GM08714 (cell line): ENCODE data around the gene C1orf94.
"Not testable (repeated sequence)": the region's sequence is repeated elsewhere in the genome, so short reads cannot be mapped to it uniquely, and the experiment has no call there.

Source experiments
- H3K4me3 ChIP-seq: fragments of 200-500 bp; sonication (Bioruptor generic); 2 replicates; pipeline ENCODE4 v1.5.1; 2014; ENCODE audit warnings: mild to moderate bottlenecking, low read length, inconsistent platforms
- ZNF274 ChIP-seq: IDR thresholded peaks from 2 replicates; pipeline ENCODE4 v1.6.1; 2012; ENCODE audit warnings: mild to moderate bottlenecking, low read depth, low read length

The C1orf94 gene

DNA sequence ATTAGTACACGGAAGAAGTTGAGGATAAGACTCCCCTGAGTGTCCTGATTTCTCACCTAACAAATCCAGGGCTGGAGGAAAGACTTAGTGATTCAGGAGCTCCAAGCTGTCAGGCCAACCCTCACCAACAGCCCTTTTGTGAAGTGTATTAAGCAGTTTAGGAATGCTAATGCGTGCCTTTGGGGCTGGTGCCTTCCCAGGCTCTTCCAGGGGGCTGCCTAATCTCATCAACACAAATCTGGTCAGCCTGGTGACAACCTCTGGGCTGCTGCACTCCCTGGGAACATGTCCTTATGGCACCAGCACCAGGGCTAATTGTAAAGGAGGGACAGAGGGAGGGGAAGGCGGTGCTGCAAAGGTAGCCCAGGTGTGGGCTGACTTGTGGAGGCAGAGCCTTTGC lies 27.2 kb upstream of the C1orf94 start:
- TF ChIP-seq ZNF274 = no peak
- no peak overlapping the region for H3K4me3 ChIP-seq

GRCh38 chr1:34153246-34153645 lies 23.5 kb upstream of the C1orf94 start:
- no peak for TF ChIP-seq ZNF274
- H3K4me3 ChIP-seq = no peak overlapping the region

DNA sequence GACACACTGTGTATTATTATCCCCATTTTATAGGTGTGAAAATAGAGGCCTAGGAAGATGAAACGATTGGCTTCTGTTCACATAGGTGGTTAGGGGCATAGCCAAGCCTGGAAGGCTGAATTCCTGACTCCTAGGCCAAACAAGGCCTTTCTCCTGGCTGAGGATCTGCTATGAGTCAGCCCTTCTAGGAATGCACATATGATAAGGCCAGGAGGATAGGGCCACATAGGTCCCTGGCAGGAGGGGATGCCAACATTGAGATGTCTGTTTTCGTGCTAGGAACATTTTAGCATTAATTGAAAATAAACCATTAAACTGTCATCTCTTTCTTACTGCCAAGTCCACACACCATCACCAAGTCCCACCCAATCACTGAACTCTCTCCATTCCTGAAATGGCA lies 20.8 kb upstream of the C1orf94 start:
- TF ChIP-seq ZNF274 = no peak
- H3K4me3 ChIP-seq = no peak overlapping the region

GRCh38 chr1:34156739-34157138 lies 20.0 kb upstream of the C1orf94 start:
- H3K4me3 ChIP-seq = no peak overlapping the region
- TF ChIP-seq ZNF274 = no peak

DNA sequence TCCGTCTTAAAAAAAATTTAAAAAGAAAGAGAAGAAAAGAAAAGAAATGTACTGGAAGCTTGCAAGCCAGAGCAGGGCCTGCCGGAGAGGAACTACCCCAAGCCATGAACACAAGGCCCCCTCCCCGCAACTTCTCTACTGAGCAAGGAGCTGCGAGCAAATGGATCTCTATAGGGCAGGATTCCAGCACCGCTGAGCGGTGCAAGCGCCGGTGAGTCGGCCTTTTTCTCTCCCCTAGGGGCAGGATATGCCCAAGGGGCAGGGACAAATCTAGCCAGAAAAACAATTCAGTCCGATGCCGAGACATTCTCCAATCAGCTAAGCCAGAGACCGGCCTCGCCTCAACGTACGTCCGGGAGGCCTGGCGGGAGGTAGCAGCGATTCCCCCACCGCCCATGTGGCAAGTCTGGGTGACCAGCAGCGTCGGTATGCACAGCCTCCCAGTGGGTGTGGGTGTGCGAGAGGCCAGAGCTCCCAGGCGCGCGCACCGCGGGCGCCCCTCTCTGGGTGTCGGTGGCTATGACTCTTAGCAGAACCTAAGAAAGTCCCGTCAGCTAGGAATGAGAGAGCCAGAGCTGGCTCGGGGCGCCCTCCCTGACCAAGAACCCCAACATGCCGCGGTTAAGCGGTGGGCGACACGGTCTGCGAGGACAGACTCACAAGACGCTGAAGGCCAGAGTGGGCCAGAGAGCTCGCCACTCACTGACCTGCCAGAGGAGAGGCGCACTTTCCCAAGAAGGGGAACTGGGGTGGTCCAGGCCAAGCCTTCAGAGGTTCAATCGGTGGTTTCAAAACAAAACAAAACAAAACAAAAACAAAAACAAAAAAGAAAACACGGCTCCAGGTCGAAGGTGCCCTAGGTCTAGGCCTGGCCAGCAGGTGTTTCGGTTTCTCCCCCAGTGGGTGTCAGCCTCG lies 13.6 kb upstream of the C1orf94 start:
- H3K4me3 ChIP-seq = peak overlapping the region; percentile 33; the same call in 1 of the 2 replicates

GRCh38 chr1:34163792-34164731 lies 12.6 kb upstream of the C1orf94 start:
- H3K4me3 ChIP-seq = peak overlapping the region; percentile 33; the same call in 1 of the 2 replicates
- TF ChIP-seq ZNF274 = no peak

More for the DNA sequence above, 13.6 kb upstream of the C1orf94 start:
- no peak for TF ChIP-seq ZNF274

DNA sequence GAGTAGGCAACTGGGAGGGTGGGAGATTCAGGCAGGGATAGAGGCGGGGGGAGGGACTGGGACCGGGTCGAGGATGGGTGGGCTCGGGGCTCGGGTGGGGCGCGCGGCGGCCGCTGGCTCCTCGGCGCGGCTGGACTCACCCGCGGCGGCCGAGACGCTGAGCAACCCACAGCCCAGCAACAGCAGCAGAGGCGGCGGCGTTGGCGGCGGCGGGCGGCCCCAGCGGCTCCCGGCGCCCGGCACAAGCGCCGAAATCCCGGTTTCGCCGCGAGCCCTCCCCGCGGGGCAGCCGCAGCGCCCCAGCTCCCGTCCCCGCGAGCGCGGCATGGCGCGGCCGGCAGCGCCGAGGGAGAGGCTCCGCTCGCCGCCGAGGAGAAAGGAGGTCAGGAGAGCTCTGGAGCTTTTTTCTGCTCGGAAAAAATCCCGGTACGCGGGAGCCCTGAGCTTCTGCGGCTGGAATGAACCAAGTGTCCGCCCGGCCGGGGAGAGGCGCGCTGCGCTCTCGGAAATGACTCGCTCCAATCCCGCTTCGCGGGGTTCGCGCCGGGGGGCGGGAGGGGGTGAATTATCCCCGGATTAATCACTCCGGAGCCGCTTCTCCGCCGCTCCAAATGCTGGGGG lies 11.8 kb upstream of the C1orf94 start, which contains the start of gene CSMD2:
Gene CSMD2, minus strand, starts transcription at position 460 of the 621 bp plus-strand sequence. Its CDS starts 133 bp downstream, at position 327.
- H3K4me3 ChIP-seq = no peak within 1 kb of the TSS
- TF ChIP-seq ZNF274 = no peak

DNA sequence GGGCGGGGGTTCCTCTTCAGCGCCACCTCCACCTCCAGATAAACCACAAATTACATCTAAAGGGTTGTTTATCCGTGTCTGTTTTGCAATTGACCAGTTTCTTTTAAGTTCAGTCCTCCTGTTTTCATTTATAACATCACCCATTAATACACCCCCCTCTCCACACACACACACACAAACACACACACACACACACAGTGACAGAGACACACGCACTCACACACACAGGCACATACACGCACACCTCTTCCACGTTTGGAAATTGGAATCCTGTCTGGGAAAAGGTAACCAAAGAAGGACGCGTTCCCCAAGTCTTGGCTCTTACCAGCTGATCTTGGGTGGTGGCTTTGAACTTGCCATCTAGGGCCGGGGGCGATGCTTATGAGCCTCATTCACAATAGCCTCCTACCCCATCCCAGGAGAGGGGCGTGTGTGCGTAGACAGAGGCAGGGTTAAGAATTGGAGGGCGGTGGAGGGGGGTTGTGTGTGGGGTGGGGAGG lies 11.2 kb upstream of the C1orf94 start:
- no peak for TF ChIP-seq ZNF274
- H3K4me3 ChIP-seq = no peak overlapping the region

GRCh38 chr1:34166191-34166624 lies 10.5 kb upstream of the C1orf94 start:
- H3K4me3 ChIP-seq = no peak overlapping the region
- no peak for TF ChIP-seq ZNF274

- no peak overlapping the region for H3K4me3 ChIP-seq
- no peak for TF ChIP-seq ZNF274
These were observed 9.9 kb upstream of the C1orf94 start for GRCh38 chr1:34166625-34167361.

GRCh38 chr1:34167389-34167788 lies 9.3 kb upstream of the C1orf94 start:
- no peak overlapping the region for H3K4me3 ChIP-seq

GRCh38 chr1:34175744-34176143 lies 963 bp upstream of the C1orf94 start:
- H3K4me3 ChIP-seq = no peak overlapping the region
- TF ChIP-seq ZNF274 = no peak

More at GRCh38 chr1:34167389-34167788, 9.3 kb upstream of the C1orf94 start:
- no peak for TF ChIP-seq ZNF274

GRCh38 chr1:34178072-34178471 lies 1.4 kb downstream of the C1orf94 start:
- no peak for TF ChIP-seq ZNF274
- no peak overlapping the region for H3K4me3 ChIP-seq

GRCh38 chr1:34183381-34183780 lies 6.7 kb downstream of the C1orf94 start:
- not testable (repeated sequence) for H3K4me3 ChIP-seq
